Stimulated activated CD4-positive, alpha-beta T cell treated with anti-CD3 and anti-CD28 coated beads, TNF-alpha, amount 100 ng/mL, for 4 hours (primary cell): ENCODE results near the gene PTPN14.

Experiments used
- DNase-seq, 3 experiments: peaks; one replicate each; pipeline ENCODE4 v3.0.0-alpha.2; 2020; ENCODE audit warnings: low read depth in 3 of 3

The PTPN14 gene

DNA sequence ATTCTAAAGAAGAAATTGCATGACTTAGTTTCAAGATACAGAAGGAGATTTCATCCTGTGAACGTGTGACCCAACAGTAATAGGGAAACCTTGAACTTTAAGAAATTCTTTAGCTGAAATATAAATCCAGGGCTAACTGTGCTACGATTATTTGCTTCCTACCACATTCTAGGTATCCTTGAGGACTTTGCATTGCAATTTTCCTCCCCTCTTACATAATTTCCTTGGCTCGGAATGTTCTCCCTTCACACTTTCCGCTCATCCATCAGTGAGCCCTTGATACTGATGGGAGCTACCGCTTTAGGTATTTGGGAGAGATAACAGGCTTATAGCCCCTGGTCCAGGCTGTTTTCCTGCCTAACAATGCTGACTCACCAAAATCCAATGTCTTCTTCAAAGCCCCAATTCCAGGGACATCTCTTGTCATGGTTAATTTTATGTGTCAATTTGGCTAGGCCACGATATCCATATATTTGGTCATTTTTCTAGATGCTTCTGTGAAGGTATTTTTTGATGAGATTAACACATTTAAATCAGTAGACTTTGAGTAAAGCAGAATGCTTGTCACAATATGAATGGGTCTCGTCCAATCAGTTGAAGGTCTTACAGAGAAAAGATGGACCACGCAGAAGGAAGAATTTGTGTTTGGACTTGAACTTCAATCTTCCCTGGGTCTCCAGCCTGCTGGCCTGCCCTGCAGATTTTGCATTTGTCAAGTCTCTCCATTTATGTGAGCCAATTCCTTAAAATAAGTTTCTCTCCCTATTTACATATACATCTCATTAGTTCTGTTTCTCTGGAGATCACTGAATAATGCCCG, 121.2 kb downstream of the PTPN14 start:
- no peak for DNase-seq

DNA sequence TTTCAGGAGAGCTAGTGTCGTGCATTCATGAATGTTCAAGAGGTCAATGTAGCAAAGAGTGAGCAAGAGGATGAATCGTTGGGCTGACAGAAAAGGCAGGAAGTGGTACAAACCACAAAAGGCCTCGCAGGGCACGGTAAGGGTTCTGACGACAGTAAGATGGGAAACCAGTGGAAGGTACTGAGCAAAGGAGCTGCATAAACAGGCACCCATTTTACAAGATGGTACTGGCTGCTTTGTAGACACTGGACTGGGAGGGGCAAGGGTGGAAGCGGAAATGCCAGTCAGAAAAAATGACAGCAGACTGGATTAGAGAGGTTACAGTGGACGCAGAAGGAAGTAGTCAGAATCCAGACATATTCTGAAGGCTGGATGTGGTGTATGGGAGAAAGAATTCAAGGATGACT, 123.5 kb downstream of the PTPN14 start:
- DNase-seq, result peak in 2 of 3 experiments; percentile 1 to 19

DNA sequence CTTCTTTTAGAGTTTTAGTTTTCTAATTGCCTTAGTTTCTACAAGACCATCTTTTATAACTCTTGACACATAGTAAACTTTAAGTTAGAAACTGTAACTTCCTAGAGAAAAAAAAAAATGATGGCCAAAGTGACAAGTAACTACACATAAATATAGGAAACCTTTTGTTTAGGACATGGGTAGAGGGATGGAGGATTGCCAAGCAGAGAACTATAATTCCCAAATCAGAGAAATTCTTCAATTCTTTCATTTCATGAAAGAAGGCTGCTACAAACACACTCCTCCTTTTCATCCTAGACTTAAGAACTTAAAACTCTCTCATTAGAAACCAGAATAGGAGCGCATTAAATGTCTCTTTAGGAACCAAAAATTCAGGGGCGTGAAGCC, 125.0 kb downstream of the PTPN14 start:
- DNase-seq, result no peak

DNA sequence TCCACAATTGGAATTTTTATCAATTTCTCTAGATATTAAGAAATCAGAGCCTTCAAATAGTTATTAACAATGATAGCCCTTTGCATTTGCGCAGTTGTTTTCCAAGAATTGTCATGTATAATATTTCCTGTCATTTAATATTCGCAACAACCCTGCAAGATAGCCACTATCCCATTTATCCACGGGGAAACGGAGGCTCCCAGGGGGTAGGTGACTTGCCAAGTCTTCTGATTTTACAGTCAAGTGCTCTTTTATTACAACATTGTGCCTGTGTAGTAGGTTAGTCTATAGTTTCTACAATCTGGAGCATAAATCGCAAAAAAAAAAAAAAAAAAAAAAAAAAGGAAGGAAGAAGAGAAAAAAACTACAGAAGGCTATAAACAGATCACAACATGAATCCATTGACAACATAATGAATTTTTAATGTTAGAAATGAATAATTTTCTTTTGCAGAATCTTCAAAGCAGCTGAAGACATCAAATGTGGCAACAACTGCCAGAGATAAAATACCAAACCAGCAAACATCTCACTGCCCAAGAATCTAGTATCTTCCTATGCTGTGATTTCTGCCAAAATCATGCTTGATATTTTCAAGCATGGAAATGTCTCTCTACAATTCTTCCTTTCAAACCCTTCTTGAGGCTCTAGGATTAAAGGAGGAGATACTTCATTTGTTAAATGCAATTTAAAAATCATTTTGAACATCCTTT, 125.5 kb downstream of the PTPN14 start:
- no peak for DNase-seq

DNA sequence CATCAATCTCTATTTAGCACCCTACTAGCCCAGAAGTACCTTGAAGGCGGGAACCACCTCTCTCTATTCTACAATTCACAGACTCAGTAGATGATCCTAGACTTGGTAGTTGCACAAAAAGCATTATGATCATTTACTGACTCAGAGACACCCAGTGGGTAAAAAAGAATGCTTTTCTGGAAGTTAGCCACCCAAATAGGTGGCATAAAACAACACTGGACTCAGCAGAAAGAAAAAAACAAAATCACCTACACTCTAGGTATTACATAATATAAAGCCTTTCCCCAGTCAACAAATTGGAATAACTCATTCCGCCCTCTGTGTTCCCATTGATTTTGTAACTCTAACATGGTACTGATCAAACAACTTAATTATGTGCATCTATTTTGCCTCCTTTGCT, 126.3 kb downstream of the PTPN14 start:
- no peak for DNase-seq

DNA sequence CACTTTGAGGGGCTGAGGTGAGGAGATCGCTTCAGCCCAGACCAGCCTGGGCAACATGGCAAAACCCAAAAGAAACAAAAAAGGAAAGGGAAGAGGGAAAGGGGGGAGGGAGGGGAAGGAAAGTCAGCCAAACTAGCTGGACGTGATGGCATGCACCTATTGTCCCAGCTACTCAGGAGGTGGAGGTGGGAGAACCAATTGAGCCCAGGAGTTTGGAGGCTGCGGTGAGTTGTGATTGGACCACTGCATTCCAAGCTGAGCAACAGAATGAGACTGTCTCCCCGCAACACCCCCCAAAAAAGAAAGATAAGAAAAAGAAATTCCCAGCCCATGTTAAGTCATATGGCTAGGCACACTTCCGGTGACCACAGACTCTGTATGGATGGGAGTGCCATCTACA, 128.4 kb downstream of the PTPN14 start:
- DNase-seq, result no peak

DNA sequence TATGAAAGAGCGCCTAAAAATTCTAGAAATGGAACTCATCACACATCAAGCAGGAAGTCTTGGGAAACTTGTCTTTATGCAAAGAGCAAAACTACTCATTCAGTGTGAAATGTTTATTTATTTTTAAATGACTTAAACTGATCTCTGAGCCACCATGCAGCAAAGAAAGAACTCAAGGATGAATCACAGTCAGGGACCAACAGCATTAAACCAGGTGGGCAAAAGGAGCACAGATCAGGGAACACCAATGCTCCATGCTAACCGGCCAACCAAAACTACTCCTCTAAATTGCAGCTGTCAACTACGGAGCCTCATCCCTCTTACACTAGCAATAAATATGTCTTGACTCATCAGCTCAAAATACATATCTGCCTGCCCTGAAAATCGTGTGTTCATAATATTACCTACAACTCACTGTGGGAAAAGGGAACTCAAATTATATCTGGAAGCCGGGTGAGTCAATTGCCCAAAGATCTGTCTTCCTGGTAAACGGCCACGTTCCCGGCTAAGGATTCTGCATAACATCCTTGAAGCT, 129.2 kb downstream of the PTPN14 start:
- no peak for DNase-seq

DNA sequence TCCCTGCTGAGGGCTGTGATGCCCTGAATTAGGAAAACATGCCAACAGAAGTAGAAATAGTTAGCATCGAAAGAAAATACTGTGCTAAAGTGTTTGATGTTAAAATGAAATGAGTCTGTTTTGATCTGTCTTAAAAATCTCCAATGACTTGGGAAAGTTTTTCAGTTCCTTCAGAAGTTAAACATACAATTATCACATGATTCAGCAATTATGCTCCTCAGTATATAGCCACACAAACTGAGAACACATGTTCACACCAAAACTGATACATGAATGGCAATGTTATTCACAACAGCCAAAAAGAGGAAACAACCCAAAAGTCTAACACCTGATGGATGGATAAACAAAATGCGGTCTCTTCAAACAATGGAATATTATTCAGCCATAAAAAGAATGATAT, 130.6 kb downstream of the PTPN14 start:
- no peak for DNase-seq

DNA sequence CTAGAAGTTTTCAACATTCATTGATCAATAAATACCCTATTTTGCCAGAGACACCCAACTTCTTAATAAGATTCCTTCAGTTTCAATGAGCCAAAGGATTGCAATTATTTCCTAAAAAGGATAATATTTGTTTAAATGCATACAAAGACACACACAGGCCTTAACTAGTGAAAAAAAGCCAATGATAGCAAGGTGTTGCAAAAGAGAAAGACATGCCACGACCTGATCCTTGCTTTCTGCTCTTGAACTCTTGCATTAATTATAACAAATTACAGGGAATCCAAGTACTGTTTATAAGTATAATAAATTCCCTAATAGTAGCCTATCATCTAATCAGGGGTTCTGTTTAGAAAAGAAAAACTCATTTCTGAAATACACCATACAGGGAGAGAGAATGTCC, 131.1 kb downstream of the PTPN14 start:
- DNase-seq, result no peak

DNA sequence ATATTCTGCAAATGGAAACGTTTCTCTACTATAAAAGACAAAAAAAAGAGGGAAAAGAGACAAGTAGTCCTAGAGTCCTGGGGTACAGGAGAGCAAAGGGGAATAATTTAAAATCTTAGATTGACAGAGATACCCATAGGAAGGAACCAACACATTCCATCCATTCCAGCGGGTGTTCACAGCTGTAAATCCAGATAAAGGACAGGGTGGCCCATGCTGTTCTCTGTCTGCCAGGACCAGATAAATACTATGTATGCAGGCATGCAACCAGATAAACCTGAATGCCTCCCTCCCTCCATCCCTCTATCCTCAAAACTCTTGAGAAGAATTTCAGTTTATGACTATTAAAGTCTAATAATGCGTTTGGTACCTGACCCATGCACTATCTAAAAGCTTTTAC, 131.8 kb downstream of the PTPN14 start:
- no peak for DNase-seq

DNA sequence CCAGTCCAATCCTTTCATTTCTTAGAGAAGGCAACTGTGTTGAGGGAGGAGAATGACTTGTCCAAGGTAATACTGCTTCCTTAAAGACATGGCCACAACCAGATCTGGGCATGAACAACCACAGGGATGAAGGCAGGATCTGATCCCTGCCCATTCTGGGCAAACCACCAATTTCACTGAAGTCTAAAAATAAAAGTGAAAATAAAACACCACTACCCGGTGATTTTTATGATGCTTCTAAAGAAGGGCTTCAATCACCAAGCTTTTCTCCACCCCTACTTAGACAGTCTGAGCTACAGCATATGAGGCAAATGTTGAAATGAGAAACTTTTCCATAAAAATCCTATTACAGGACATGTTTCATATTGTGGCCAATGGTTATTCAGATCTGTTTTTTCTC, 133.0 kb downstream of the PTPN14 start:
- no peak for DNase-seq

DNA sequence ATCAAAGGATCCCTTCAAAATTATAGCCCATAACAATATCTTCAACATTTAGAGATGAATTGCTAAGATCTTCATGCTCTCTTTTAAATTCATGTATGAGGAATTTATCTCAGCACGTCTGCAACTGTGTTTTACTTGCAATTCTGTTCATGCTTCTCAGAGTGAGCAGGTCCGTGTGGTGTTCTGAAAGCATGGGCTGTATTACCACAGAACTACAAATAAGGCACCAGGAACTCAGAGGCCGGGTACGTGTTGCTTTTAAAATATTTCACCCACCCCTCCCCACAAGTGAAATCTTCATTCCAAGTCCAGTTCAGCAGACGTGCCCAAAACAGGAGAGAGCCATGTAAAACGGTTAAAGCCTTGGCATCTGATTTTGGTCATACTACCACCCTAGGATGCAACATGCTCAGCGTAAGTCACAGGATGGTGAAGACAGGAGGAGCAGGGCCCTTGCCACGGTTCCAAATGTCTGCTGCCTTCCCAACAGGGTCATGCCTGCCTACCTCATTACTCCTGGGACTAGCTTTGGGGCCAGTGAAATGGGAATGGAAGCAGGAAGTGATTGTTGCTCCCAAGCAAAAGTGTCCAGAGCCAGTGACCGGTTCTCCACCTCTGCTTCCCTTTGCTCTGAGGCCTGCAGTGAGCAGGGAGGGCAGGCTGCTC, 133.7 kb downstream of the PTPN14 start:
- DNase-seq, result no peak

DNA sequence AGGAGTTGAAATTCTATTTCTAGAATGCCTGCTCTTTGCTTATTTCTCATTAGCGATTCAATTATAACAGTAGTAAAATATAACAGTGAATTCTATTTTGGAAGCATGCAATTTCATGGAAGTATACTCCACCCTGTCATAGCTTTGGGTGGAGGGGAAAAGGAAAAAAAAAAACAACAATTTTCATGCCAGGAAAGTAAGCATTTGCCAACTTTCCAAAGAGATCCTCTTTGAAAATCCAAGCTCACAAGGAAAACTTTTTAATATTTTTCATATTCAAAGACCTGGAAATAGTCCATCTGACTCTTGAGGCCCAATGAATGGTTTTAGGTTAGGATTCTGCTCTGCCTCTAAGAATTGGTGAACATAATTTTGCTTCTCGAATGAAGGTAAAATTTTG, 134.5 kb downstream of the PTPN14 start:
- no peak for DNase-seq

DNA sequence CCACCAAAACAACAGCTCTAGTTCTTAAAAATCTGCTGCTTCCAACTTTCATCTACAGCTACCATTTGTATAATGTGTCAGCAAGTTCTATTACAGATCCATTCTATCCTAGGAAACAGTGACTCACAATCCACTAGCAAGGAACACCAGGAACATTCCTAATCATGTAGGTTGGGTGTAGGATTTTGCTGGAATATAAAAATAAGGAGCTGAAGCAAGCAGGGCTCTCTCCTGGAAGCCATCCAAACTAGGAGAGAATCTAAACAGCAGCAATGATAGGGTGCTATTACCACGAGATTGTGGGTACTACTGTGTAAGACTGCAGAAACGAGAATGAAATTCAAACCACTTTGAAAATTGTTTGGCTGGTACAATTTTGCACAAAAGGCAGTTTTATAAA, 135.0 kb downstream of the PTPN14 start:
- no peak for DNase-seq

DNA sequence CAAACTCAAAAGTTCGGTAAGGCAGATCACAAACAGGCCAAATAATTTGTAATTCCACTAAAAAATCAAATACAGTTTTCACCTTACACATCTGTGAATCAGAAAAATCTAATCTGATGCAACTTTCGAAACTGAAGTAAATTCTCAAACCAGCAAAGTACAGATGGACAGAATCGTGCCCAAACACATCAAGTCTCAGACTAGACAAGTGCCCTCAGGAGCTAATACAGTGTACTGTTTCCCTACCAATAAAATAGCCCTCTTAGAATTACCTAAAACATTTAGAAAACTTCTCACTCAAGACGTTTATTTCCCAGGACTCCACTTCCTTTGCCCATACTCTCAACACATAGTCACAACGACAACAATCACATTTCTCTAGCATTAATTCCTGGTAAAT, 136.3 kb downstream of the PTPN14 start:
- DNase-seq, result no peak

DNA sequence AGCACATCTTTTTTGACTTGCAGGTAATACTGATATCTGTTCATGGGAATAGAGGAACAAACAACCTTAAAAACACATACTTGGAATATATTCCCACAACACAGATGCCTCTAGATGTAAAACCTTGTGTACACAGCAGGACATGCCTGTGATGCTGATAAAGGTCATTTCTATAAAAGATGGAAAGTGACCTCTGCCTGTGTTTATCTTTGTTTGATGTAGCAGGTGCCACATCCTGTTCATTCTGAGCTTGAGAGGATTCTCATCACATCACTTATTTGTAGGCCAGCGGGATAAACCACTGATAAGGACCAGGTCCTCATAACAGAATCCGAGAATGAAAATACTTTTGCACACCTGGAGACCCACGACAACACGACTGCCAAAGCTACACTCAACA, 136.7 kb downstream of the PTPN14 start:
- DNase-seq, result no peak

DNA sequence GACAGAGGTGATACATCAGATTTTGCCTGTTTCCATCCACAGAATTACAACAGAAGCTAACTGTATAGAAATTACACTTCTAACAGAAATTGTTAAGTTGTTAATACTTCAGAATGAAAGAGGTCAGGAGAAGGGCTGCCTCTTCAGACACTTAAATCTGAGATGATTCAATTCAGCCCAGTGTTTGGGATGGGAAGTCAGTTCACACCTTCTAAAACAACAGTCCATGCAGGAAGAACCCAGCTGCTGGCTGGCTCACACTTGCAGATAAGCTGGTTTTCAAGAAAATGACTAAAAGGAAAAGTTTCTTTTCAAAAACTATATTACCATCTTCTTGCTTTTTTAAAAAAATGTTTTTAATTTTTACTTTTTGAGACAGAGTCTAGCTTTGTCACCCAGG, 138.1 kb downstream of the PTPN14 start:
- DNase-seq, result no peak

DNA sequence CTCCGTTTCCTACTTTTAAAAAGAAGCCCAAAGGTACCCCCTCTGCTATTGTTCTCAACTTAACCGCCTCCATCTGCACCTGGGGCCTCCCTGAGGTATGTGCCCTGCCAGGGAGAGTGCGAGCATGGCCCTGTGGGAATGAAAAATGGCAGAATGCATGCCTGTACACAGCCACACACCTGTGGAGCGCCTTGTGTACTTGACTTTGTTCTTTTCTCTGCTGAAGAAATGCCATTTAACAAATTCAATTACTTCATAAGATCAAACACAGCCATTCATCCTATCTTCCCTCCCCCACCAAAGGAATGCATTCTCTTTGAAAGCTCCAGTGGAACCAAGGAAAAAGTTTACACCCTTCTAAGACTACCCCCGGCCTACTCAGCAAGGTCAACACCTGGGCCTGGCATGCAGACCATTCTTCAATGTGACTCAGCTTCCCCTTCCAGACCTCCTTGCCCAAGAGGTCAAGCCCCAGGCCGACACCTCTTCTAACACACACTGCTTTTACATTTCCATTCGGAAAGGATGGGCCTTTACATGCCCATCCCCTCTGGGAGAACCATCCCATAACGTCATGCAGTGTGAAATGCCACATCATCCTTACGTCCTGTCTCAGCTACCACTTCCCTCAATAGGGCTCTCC, 146.7 kb downstream of the PTPN14 start:
- DNase-seq, result no peak

DNA sequence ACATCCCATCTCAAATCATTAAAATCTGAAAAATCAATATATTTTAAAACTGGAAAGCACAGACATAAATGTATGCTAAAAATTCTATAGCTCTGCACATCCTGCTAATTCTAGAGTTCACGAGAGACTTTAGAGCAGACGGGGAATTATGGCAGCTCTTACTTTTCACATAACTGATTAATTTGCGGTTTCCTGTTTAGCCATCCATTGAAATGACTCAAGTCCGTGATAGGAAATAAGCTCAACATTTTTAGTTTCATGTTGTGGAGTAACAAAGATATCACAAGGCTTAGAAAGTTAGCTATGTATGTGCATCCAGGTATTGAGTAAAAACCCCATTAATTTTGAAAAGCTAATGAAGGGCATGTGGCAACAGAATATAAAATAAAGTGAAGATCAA, 147.2 kb downstream of the PTPN14 start:
- no peak for DNase-seq

DNA sequence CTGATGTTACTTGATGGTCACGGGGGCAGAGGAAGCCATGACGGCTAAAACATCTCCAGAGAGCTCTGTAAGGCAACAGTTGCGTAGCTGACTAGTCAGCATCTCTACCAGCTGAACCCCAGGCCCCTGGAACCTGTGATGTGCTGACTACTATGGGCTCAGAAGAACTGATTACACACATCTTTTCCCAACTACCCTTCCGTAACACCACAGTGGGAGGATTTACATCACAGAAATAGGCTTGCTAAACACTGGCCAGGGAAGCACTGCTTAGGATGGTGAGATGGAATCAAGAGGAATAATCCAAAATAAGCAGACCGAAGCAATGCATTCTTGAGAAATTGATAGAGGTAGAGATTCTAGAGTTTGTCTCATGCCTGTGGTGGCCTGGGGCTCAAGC, 148.0 kb downstream of the PTPN14 start:
- DNase-seq, result no peak

DNA sequence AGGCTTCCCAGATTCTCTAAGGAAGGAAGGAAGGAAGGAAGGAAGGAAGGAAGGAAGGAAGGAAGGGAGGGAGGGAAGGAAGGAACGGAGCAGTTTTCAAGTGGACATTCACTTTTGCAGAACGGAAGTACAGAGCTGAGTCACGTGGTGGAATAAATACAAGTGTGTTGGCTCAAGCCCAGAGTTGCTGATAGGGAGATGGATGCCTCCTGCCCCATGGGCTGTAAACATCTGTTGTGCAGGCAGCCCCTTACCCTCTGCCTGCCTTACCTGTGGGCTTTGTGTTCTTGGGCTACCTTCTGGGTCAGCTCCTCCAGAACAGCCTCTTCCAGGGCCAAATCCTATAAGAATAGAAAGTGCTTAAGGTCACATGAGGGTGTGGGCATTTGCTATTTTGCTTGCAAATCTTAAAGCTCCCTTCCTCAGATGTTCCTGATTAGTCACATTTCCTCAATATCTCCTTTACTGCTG, 148.8 kb downstream of the PTPN14 start:
- DNase-seq, result no peak

DNA sequence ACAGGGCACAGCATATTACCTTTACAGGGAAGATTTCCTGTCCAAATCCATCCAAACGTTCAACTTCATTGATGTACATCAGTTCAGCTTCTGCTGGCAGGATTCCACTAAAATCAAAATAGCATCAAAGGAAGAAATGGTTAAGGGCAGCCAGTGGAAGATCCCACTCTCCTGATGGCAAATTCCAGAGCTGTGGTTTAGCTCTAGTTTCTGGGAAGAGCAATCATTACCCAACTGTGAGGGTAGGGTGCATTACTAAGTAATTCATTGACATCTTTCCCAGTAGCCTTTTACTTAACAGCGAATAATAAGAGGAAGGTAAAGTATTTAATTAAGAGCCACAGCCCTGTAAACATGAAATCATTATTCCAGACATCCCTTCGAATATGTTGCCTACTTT, 149.7 kb downstream of the PTPN14 start:
- no peak for DNase-seq
